Ishikawa (cell line): Measurements from ENCODE around the gene IRX6.

Experiments
- CEBPB ChIP-seq: IDR thresholded peaks from 2 replicates; pipeline ENCODE4 v1.6.1; 2012
- CREB1 ChIP-seq: IDR thresholded peaks from 2 replicates; pipeline ENCODE4 v1.6.1; 2012; ENCODE audit warnings: low read depth
- EGR1 ChIP-seq: IDR thresholded peaks from 2 replicates; pipeline ENCODE4 v1.6.1; 2012
- EP300 ChIP-seq: IDR thresholded peaks from 2 replicates; pipeline ENCODE4 v1.6.1; 2012; ENCODE audit warnings: borderline replicate concordance
- FOXM1 ChIP-seq: IDR thresholded peaks from 2 replicates; pipeline ENCODE4 v1.6.1; 2012; ENCODE audit warnings: low read depth, borderline replicate concordance
- NFIC ChIP-seq: IDR thresholded peaks from 2 replicates; pipeline ENCODE4 v1.6.1; 2012
- RAD21 ChIP-seq: IDR thresholded peaks from 2 replicates; pipeline ENCODE4 v1.6.1; 2012; ENCODE audit warnings: low read depth
- TAF1 ChIP-seq: IDR thresholded peaks from 2 replicates; pipeline ENCODE4 v1.6.1; 2012; ENCODE audit warnings: low read depth, mild to moderate bottlenecking
- TCF12 ChIP-seq: IDR thresholded peaks from 2 replicates; pipeline ENCODE4 v1.6.1; 2012; ENCODE audit warnings: low read depth
- TEAD4 ChIP-seq: IDR thresholded peaks from 2 replicates; pipeline ENCODE4 v1.6.1; 2012
- YY1 ChIP-seq: IDR thresholded peaks from 2 replicates; pipeline ENCODE4 v1.6.1; 2012; ENCODE audit warnings: low read depth
- ZBTB7A ChIP-seq: IDR thresholded peaks from 2 replicates; pipeline ENCODE4 v1.6.1; 2012; ENCODE audit warnings: low read depth
- TF ChIP-seq, protein P1 (sequence below): IDR thresholded peaks from 2 replicates; pipeline ENCODE4 v1.6.1; 2012
- TF ChIP-seq, protein P2 (sequence below): IDR thresholded peaks from 2 replicates; pipeline ENCODE4 v1.6.1; 2012; ENCODE audit warnings: low read depth, mild to moderate bottlenecking
- TF ChIP-seq, protein P3 (sequence below): IDR thresholded peaks from 2 replicates; pipeline ENCODE4 v1.6.1; 2012

The IRX6 gene

DNA sequence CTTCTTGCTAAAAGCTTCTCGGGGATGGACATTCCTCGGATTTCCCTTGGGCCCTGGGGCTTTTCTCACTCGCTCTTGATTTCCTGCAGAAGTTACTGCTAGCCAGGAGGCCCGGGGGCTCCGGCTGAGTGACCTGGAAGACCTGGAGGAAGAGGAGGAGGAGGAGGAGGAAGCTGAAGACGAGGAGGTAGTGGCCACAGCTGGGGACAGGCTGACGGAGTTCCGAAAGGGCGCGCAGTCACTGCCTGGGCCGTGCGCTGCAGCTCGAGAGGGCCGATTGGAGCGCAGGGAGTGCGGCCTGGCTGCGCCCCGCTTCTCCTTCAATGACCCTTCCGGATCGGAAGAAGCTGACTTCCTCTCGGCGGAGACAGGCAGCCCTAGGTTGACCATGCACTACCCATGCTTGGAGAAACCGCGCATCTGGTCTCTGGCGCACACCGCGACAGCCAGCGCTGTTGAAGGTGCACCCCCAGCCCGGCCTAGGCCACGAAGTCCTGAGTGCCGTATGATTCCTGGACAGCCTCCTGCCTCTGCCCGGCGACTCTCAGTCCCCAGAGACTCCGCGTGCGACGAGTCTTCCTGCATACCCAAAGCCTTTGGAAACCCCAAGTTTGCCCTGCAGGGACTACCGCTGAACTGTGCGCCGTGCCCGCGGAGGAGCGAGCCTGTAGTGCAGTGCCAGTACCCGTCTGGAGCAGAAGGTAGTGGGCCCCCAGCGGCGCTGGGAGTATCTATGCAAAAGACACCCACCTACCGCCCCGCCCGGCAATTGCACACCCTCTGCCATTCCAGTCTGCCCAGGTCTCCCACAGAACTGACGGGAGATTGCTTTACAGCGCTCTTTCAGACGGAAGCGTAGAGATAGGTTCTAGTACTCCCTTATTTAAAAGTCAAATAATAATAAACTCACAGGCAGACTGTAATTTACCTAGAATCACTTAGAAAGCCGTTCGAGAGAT is 4.9 kb downstream of the IRX6 start:
- TF ChIP-seq FOXM1 (no peak), RAD21 (no peak), ZBTB7A (no peak), TEAD4 (no peak), YY1 (no peak), CEBPB (no peak), EGR1 (no peak)
- TF ChIP-seq, protein P1, sequence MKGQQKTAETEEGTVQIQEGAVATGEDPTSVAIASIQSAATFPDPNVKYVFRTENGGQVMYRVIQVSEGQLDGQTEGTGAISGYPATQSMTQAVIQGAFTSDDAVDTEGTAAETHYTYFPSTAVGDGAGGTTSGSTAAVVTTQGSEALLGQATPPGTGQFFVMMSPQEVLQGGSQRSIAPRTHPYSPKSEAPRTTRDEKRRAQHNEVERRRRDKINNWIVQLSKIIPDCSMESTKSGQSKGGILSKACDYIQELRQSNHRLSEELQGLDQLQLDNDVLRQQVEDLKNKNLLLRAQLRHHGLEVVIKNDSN: no peak
- TF ChIP-seq, protein P2, sequence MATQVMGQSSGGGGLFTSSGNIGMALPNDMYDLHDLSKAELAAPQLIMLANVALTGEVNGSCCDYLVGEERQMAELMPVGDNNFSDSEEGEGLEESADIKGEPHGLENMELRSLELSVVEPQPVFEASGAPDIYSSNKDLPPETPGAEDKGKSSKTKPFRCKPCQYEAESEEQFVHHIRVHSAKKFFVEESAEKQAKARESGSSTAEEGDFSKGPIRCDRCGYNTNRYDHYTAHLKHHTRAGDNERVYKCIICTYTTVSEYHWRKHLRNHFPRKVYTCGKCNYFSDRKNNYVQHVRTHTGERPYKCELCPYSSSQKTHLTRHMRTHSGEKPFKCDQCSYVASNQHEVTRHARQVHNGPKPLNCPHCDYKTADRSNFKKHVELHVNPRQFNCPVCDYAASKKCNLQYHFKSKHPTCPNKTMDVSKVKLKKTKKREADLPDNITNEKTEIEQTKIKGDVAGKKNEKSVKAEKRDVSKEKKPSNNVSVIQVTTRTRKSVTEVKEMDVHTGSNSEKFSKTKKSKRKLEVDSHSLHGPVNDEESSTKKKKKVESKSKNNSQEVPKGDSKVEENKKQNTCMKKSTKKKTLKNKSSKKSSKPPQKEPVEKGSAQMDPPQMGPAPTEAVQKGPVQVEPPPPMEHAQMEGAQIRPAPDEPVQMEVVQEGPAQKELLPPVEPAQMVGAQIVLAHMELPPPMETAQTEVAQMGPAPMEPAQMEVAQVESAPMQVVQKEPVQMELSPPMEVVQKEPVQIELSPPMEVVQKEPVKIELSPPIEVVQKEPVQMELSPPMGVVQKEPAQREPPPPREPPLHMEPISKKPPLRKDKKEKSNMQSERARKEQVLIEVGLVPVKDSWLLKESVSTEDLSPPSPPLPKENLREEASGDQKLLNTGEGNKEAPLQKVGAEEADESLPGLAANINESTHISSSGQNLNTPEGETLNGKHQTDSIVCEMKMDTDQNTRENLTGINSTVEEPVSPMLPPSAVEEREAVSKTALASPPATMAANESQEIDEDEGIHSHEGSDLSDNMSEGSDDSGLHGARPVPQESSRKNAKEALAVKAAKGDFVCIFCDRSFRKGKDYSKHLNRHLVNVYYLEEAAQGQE: no peak

DNA sequence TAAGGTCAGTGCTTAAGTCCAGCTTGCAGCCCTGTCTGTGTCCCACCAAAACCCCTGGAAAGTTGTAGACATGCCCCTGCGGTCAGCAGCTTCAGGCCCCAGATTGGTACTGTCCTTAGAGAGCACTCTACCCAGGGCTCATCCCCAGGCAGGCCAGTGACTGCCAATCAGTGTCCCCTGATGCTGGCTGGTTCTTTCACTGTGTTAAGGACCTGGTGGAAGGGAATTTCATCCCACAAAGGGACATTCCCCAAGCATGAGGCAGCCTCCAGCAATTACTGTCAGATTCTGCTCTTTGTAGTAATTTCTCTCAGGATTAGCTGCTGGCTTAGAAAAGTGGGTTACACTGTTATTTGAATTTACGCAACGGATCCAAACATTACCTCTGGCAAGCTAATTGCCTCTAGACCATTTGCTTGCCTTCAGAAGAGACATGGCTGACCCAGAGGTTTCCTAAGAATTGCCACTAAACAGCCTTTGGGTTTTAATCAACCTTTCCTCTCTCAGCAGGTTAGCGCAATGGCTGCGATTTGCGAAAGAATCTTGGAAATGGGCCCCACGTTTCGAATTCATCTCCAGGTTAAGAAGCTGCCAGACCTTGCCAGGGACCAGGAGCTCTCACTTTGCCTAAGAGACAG is 5.9 kb downstream of the IRX6 start:
- TF ChIP-seq, protein P2: no peak
- TF ChIP-seq RAD21 (no peak), CREB1 (no peak), CEBPB (no peak), NFIC (no peak), TCF12 (no peak), TEAD4 (no peak), EP300 (no peak), YY1 (no peak)

DNA sequence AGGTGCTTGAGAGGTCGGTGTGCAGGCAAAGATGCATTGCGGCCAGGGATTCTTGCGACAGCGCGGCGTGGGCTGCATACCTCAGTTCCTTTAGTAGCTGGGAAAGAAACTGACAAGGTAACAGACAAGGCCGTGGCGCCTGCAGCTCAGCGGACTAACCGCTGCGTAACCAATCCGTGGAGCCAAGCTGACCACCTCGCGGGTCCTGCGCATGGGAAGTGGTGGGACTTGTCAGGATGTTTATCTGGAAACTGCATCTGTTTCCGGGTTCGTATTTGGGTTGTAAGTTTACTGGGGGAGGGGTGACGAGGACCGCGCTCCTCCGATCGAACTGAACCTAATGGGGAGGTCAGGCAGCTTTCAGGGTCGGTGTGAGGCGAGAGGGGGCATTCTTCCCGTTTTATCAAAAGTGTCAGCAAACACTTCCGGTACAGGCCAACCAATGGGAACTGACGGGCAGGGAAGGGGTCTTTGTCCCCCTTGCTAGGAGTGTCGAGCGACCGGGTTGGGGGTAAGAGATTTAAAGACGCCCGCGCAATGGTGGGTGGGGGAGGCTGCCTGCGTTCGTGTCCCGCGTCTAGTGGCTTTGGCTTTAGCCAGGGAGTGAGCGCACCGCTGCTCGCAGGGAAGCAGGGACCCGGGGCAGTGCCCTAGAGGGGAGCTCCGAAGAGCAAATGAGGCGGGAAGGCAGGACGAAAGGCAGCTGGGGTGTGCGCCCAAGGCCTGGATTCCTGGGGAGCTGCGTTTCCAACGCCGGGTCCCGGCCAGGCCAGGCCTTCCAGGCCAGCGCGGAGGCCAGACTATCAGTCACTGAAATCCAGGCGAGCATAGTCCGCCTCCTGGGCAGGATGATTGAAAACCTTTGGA is 7.0 kb downstream of the IRX6 start:
- TF ChIP-seq, protein P2: no peak
- no peak for TF ChIP-seq TCF12
- TF ChIP-seq, protein P1: no peak
- TF ChIP-seq, protein P3, sequence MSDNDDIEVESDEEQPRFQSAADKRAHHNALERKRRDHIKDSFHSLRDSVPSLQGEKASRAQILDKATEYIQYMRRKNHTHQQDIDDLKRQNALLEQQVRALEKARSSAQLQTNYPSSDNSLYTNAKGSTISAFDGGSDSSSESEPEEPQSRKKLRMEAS: no peak
- TF ChIP-seq RAD21: no peak
- no peak for TF ChIP-seq CEBPB
- TF ChIP-seq FOXM1: no peak
- no peak for TF ChIP-seq TAF1
- no peak for TF ChIP-seq YY1
- no peak for TF ChIP-seq CREB1
- TF ChIP-seq ZBTB7A: no peak
- TF ChIP-seq TEAD4: no peak

DNA sequence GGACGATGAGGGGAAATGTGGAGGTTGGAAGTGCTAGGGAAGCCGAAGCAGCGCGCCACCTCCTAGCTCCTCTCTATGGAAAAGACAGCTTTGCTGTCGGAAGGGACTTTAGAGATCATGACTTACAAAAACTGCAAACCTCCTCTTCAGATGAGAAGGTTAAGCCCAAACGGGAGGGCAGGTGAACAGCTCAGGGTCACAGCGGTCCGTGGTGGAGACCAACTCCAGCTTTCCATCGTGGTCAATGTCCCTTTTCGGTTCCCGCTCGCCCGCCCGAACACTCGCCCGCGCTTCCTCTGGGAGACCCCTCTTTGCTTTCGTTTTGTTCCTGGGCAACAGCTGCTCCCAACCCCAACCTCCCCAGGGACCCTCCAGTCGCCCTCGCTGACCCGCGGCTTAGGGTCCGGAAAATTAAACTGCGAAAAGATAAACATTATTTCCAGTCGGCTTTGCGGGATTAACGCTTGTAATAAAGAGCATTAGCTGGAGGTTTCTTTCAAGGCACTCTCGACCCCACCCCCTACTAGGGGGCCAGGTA is 7.7 kb downstream of the IRX6 start:
- TF ChIP-seq ZBTB7A: no peak
- no peak for TF ChIP-seq RAD21
- TF ChIP-seq, protein P3: no peak
- no peak for TF ChIP-seq TCF12
- no peak for TF ChIP-seq TAF1
- no peak for TF ChIP-seq FOXM1
- no peak for TF ChIP-seq EGR1
- no peak for TF ChIP-seq TEAD4
- no peak for TF ChIP-seq NFIC
